Heart right ventricle (tissue), 16 donors: Measurements from ENCODE around the gene RBFOX1. TPM values are rescaled to one million over a fixed set of nuclear protein-coding genes. Genes with fewer than 3 reads are reported as not detected.

Experiments used
- ATAC-seq, 8 donors: fragments of 200-7000 bp; cut with Tn5 transposase; one replicate each; pipeline ENCODE4 v1.9.1; 2020; ENCODE audit warnings: mild to moderate bottlenecking in 8 of 8, moderate library complexity in 8 of 8, moderate number of reproducible peaks in 1 of 8
- DNase-seq, 2 donors: peaks; one replicate each; pipeline ENCODE4 v3.0.0-alpha.2; 2020
- H3K27ac ChIP-seq, 10 donors: fragments of 200-600 bp; sonication (generic) in 2 of 10; one replicate each; pipeline versions ENCODE4 v1.5.0 to v1.8.0; 2020 to 2022; ENCODE audit warnings: mild to moderate bottlenecking in 3 of 10
- H3K27me3 ChIP-seq, 7 donors: fragments of 200-600 bp; one replicate each; pipeline ENCODE4 v1.8.0; 2021 to 2022; ENCODE audit warnings: mild to moderate bottlenecking in 2 of 7
- H3K36me3 ChIP-seq, 9 donors: fragments of 200-600 bp; sonication (generic) in 1 of 9; one replicate each; pipeline versions ENCODE4 v1.5.0 to v1.8.0; 2020 to 2022; ENCODE audit warnings: mild to moderate bottlenecking in 2 of 9
- H3K4me1 ChIP-seq, 9 donors: fragments of 200-600 bp; sonication (generic) in 1 of 9; one replicate each; pipeline versions ENCODE4 v1.5.0 to v1.8.0; 2020 to 2022; ENCODE audit warnings: mild to moderate bottlenecking in 4 of 9
- H3K4me3 ChIP-seq, 10 donors: fragments of 200-600 bp; sonication (generic) in 2 of 10; one replicate each; pipeline versions ENCODE4 v1.5.0 to v1.8.0; 2020 to 2022; ENCODE audit warnings: mild to moderate bottlenecking in 7 of 10, moderate library complexity in 2 of 10
- H3K9me3 ChIP-seq, 11 donors: fragments of 200-600 bp in 10 of 11; sonication (generic) in 2 of 11; one replicate each; pipeline versions ENCODE4 v1.5.0 to v1.8.0; 2013 to 2022; ENCODE audit warnings: mild to moderate bottlenecking in 2 of 11, control low read depth in 1 of 11, moderate library complexity in 1 of 11
- WGBS, 2 donors: extraction: QIAGEN DNeasy Blood & Tissue Kit; methylation state at CpG; one replicate each; pipeline ENCODE4 v1.1.7; 2013; ENCODE audit warnings: inconsistent platforms in 1 of 2; 5-methylcytosine and 5-hydroxymethylcytosine counted together
- intact Hi-C, 10 donors: fragments of 100-400 bp; cut with DNase I; formaldehyde crosslinking; loops; one replicate each; pipeline versions ENCODE4 v1.11.1 to v1.14.2; 2022
- polyA plus RNA-seq, 2 donors: library from polyadenylated mRNA; stranded (reverse); fragments of 200-250 nt; gene quantifications; one replicate each; pipeline ENCODE4 v1.2.3, GENCODE V29; 2013
- total RNA-seq, 10 donors: library from RNA; stranded (reverse); fragmentation: NEBNext Ultra II Directional in 3 of 10; extraction: Animal tissue kit (Norgen Biotek cat#: 25700) in 3 of 10; gene quantifications; one replicate each; pipeline versions ENCODE4 v1.2.1 to v1.2.4, GENCODE V29; 2021 to 2023
- TF ChIP-seq, protein P1 (sequence below), 9 donors: fragments of 200-600 bp; sonication (generic) in 2 of 9; IDR thresholded peaks; one replicate each; pipeline versions ENCODE4 v1.5.0 to v1.8.0; 2021 to 2022; ENCODE audit warnings: antibody characterized with exemption in 9 of 9, mild to moderate bottlenecking in 5 of 9, moderate library complexity in 1 of 9
- donor health status: Arrhythmogenic right ventricular cardiomyopathy.
- donor health status: ischemic (EF 13 %, LVEDD 7.1; RV severe dilation, severe dysfunction).
- donor health status: healthy with polysubstance abuse.
- donor health status: DM: no; HTN: yes; CAD: no.
- donor health status: DM: no; HTN: no; CAD: no.
- donor health status: ischemic (EF 25% LVEDD 6.9; RV normal size, moderate dysfunction).
- donor health status: ischemic (EF 25% LVEDD 5.7; RV mildly dilated, moderate dysfunction).
- donor health status: healthy.
- donor health status: DM: yes; HTN: yes; CAD: no.
- donor health status: Ischemic cardiomyopathy.
- donor health status: ischemic (EF 35%, LVEDD 5.7; RV mildly dilated, moderate dysfunction).
- donor health status: nonischemic (EF 11% LVEDD 7.7; RV severe dilation, severe dysfunction).
- donor health status: DM: yes; HTN: yes; CAD: no.
- donor health status: PGD.
- donor health status: ischemic (EF 29% LVEDD 5.4; RV normal size, mild dysfunction).
- donor health status: nonischemic (EF 23%, LVEDD 6.1; RV moderate dilation, normal function).

Gene RBFOX1
- total and polyA plus RNA-seq, 12 donors, result 11.1 to 82.9 (median 53.4) TPM

DNA sequence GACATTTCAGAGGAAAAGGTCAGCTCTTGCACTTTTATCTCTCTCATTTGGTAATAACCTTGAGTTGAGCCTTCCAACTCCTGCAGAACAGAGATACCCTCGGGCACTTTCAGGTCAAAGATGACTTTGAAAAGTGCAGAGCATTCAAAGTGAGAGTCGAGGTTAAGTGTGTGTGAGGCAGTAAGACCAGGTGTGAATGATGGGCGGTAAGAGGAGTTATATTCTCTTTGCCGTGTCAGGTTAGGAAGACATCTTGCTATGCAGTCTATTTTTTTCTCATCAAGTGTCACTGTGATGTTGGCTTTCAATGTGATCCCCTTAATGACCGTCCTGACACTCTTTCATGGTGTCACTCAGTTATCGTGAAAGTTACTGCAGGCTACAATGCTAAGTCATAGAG, 248.5 kb downstream of the RBFOX1 start:
- no peak for ATAC-seq
- DNase-seq, result no peak
- TF ChIP-seq, protein P1, sequence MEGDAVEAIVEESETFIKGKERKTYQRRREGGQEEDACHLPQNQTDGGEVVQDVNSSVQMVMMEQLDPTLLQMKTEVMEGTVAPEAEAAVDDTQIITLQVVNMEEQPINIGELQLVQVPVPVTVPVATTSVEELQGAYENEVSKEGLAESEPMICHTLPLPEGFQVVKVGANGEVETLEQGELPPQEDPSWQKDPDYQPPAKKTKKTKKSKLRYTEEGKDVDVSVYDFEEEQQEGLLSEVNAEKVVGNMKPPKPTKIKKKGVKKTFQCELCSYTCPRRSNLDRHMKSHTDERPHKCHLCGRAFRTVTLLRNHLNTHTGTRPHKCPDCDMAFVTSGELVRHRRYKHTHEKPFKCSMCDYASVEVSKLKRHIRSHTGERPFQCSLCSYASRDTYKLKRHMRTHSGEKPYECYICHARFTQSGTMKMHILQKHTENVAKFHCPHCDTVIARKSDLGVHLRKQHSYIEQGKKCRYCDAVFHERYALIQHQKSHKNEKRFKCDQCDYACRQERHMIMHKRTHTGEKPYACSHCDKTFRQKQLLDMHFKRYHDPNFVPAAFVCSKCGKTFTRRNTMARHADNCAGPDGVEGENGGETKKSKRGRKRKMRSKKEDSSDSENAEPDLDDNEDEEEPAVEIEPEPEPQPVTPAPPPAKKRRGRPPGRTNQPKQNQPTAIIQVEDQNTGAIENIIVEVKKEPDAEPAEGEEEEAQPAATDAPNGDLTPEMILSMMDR (IDR thresholded peaks at IDR 0.05), result no peak
- no peaks in the 10 kb centered on the region for H3K36me3 ChIP-seq
- H3K9me3 ChIP-seq, result no peaks in the 10 kb centered on the region
- 76 to 77% methylated on average over 6 of the region's 6 CpGs for WGBS, 2 donors
- no peak overlapping the region for H3K4me3 ChIP-seq
- intact Hi-C loops, result no loop called here
- H3K27ac ChIP-seq, result no peak overlapping the region
- no peaks in the 10 kb centered on the region for H3K27me3 ChIP-seq
- H3K4me1 ChIP-seq, result no peaks in the 10 kb centered on the region

- H3K27me3 ChIP-seq, result no peaks in the 10 kb centered on the region
- H3K27ac ChIP-seq, result no peak overlapping the region
- no peaks in the 10 kb centered on the region for H3K36me3 ChIP-seq
- no peak for ATAC-seq
- intact Hi-C loops, result no loop called here
- 73 to 77% methylated on average over 4 of the region's 4 CpGs for WGBS, 2 donors
- no peak overlapping the region for H3K4me3 ChIP-seq
- no peaks in the 10 kb centered on the region for H3K9me3 ChIP-seq
- H3K4me1 ChIP-seq, result no peaks in the 10 kb centered on the region
- no peak for DNase-seq
- TF ChIP-seq, protein P1 (IDR thresholded peaks at IDR 0.05), result no peak
Observed at GRCh38 chr16:7583396-7583795, 250.8 kb downstream of the RBFOX1 start.

- WGBS, 2 donors, result 90% methylated on average over 6 of the region's 6 CpGs
- H3K27ac ChIP-seq, result no peak overlapping the region
- H3K4me1 ChIP-seq, result no peaks in the 10 kb centered on the region
- H3K36me3 ChIP-seq, result no peaks in the 10 kb centered on the region
- no peak overlapping the region for H3K4me3 ChIP-seq
- H3K9me3 ChIP-seq, result no peaks in the 10 kb centered on the region
- H3K27me3 ChIP-seq, result no peaks in the 10 kb centered on the region
- ATAC-seq, result no peak
- TF ChIP-seq, protein P1 (IDR thresholded peaks at IDR 0.05), result no peak
- DNase-seq, result no peak
- intact Hi-C loops, result no loop called here
Observed at GRCh38 chr16:7584561-7584960, 251.9 kb downstream of the RBFOX1 start.

GRCh38 chr16:7585705-7586104, 253.1 kb downstream of the RBFOX1 start:
- DNase-seq (no peak), ATAC-seq (no peak)
- TF ChIP-seq, protein P1 (IDR thresholded peaks at IDR 0.05), result no peak
- no peaks in the 10 kb centered on the region for H3K4me1 ChIP-seq
- no peaks in the 10 kb centered on the region for H3K36me3 ChIP-seq
- H3K9me3 ChIP-seq, result no peaks in the 10 kb centered on the region
- no peaks in the 10 kb centered on the region for H3K27me3 ChIP-seq
- 61 to 72% methylated on average over 4 of the region's 4 CpGs for WGBS, 2 donors
- no peak overlapping the region for H3K4me3 ChIP-seq
- no peak overlapping the region for H3K27ac ChIP-seq
- intact Hi-C loops, result no loop called here

GRCh38 chr16:7590934-7591333, 258.3 kb downstream of the RBFOX1 start:
- Histone ChIP-seq H3K27ac (no peak overlapping the region), H3K9me3 (no peaks in the 10 kb centered on the region), H3K4me3 (no peak overlapping the region), H3K4me1 (no peaks in the 10 kb centered on the region), H3K36me3 (no peaks in the 10 kb centered on the region), H3K27me3 (no peaks in the 10 kb centered on the region)
- intact Hi-C loops, result no loop called here
- TF ChIP-seq, protein P1 (IDR thresholded peaks at IDR 0.05), result no peak
- ATAC-seq (no peak), DNase-seq (no peak)
- WGBS, 2 donors, result 78 to 83% methylated on average over 4 of the region's 4 CpGs
